OCI-LY1 (cell line): ENCODE results near the gene NDST4.

Experiments used
- EZH2 ChIP-seq: fragments of 200-600 bp; sonication (generic), shearing (Covaris generic); IDR thresholded peaks from 2 replicates; pipeline ENCODE4 v1.8.0; 2017; ENCODE audit warnings: borderline replicate concordance, mixed run types, mild to moderate bottlenecking, antibody characterized with exemption, low read length, moderate library complexity, mixed read lengths
- TF ChIP-seq, protein P1 (sequence below): fragments of 200-600 bp; sonication (generic), shearing (Covaris generic); IDR thresholded peaks from 2 replicates; pipeline ENCODE4 v1.5.1; 2017; ENCODE audit warnings: mild to moderate bottlenecking, antibody characterized with exemption, low read length, moderate library complexity, mixed read lengths

DNA sequence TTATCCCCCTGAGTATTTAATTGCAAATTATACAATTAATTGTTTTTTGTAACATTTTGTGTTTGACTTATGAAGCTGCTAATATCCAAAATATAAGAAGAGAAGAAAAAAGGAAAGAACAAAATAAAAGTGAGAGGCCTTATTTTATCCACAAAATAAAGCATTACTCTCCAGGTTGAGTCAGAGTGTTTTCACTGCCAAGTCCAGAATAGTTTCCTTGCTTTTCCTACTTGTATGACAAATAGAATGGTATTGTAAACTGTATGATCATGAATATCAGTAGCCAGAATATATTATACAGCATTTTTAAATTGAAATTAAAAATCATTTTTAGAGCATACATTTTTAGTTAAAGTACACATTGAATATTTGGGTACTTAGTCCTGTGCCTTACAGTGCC is 237.8 kb downstream of the NDST4 start:
- TF ChIP-seq, protein P1, sequence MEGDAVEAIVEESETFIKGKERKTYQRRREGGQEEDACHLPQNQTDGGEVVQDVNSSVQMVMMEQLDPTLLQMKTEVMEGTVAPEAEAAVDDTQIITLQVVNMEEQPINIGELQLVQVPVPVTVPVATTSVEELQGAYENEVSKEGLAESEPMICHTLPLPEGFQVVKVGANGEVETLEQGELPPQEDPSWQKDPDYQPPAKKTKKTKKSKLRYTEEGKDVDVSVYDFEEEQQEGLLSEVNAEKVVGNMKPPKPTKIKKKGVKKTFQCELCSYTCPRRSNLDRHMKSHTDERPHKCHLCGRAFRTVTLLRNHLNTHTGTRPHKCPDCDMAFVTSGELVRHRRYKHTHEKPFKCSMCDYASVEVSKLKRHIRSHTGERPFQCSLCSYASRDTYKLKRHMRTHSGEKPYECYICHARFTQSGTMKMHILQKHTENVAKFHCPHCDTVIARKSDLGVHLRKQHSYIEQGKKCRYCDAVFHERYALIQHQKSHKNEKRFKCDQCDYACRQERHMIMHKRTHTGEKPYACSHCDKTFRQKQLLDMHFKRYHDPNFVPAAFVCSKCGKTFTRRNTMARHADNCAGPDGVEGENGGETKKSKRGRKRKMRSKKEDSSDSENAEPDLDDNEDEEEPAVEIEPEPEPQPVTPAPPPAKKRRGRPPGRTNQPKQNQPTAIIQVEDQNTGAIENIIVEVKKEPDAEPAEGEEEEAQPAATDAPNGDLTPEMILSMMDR, result no peak
- no peak for TF ChIP-seq EZH2
